ENCODE data around the gene BST2.

DNA sequence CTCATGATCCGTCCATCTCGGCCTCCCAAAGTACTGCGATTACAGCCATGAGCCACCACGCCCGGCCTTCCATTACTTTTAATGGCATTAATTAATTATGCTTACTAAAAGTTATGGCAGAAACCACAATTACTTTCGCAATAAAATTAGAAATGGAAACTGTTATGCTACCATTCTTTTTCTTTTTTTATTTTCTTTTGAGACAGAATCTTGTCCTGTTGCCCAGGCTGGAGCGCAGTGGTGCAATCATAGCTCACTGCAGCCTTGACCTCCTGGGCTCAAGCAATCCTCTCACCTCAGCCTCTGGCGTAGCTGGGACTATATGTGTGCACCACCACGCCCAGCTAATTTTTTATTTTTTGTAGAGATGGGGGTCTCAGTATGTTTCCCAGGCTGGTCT, 4.6 kb upstream of the BST2 start:
- TF ChIP-seq EZH2 (IDR thresholded peaks at IDR 0.05; ENCODE audit: borderline replicate concordance, low read length) (no peak), CTCF (IDR thresholded peaks at IDR 0.05; ENCODE audit: low read length) (no peak)
